Stimulated activated CD8-positive, alpha-beta memory T cell treated with anti-CD3 and anti-CD28 coated beads, Interleukin-12 subunit alpha, Interleukin-12 subunit beta, amount 100 ng/mL, for 4 hours (primary cell): ENCODE results near the gene VOPP1.

Experiments used
- DNase-seq: peaks from one replicate; pipeline ENCODE4 v3.0.0-alpha.2; 2020; ENCODE audit warnings: low read depth

The VOPP1 gene

DNA sequence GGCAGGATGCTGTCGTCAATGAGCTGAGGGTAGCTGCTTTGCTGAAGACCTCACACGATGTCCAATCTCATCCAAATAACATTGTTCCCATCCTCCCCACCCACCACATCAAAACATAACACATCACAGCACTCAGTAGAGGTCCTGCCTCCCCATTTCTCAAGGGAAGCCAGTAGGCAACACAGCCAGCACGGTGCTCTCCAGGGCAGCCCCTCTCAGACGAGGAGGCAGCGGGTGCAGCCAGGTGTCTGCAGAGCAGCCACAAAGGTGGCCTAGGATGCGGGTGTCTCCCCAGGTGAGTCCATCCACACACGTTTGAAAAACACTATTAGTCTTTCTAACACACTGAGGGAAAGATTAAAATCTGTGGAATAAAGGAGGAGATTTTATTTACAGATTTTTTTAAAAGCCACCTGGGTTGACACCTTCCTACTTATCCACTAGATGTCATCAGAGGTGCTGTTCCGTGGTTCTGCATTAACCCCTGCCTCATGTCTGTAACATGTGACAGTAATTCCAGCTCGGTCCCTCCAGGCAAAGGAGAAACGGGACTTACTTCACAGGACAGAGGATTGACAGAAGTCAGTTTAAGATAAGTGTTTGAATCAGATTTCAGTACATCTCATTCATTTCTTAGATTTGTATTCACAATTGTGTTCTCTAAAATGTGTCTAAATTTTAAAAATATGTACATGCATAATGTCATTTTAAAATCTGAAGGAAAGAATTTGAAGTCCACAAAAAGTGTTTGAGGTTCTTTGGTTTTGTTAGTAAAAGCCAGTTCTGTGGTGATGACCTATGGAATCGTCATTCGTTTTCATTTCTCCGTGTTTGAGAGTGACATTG lies 139.1 kb downstream of the VOPP1 start:
- no peak for DNase-seq

DNA sequence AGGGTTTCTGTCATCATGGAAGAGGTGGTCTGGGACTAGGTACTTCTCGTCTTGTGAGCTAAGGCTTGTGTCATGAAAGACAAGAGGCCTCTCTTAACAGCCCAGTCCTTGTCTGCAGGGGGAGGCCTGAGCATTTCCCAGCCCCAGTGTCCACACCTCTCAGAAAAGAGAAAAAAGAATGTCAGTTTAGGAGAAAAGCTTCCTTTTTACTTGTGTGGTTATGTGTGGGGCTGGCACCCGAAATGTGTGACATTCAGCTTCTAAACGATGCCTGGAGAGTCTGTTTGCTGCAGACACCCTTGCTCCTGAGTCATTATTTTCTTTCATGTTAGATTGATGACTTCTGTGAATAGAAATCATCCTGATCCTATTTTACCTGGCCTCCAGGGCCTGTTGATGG lies 139.8 kb downstream of the VOPP1 start:
- DNase-seq = no peak

DNA sequence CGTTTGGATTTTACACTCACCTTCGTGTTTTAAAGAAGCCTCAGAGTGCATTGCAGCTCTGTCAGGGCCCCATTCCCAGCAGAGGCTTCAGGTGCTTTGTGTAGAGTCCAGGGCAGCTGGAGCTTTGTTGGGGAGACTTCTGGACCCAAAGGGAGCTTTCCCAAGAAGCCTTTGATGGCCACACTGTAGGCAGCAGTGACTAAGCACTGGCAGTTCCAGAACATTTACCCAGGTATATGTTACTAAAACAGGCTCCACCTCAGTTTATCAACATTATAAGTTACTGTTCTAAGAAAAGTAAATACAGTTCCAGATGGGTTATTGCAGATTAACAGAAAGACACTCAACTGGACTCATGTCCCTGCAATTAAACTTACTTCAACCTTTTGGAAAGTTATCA lies 140.4 kb downstream of the VOPP1 start:
- DNase-seq = no peak

DNA sequence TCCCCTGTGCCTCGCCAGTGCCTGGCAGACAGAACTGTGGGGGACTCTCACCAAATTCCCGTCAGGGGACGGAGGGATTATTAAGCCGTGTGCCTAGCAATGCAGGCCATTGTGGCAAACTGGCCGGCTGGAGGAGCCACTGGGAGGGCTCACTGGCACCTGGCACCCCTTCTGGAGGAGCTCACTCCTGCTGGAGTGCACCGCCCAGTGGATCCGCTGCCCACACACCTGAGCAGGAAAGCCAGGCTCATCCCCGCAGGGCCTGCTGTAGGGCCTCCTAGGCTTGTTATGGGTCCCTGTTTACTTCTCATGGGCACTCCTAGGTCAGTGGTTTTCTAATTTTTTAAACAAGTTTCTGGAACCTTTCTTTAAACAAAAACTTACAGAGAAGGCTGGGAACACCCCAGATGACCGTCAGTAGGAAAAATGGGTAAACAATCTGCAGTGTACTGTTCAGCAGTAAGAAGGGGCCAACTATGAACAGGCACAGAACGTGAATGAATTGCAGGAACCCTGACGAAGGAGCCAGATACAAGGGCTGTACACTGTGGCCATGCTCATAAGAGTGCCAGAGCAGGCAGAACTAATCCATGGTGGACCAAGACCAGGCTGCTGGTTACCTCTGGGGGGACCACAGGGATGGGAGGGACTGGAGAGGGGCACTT lies 142.3 kb downstream of the VOPP1 start:
- no peak for DNase-seq

DNA sequence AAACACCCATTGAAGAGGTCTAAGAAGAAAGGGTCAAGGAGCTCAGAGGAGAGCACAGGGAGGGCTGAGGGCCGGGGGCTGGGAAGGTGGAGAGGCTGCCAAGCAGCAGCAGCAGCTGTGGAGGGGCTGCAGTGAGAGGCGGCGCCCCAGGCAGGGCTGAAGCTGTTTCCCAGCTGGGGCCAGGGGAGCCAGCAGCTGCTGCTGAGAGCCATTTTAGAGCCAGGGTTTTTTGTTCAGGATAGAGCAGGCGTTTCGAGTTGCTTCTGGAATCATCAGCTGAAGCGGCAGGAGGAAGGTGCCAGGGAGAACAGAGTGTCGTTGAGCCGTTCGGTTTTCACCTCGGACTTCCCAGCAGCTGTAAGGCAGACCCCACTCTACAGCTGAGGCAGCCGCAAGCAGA lies 144.5 kb downstream of the VOPP1 start:
- DNase-seq = no peak

DNA sequence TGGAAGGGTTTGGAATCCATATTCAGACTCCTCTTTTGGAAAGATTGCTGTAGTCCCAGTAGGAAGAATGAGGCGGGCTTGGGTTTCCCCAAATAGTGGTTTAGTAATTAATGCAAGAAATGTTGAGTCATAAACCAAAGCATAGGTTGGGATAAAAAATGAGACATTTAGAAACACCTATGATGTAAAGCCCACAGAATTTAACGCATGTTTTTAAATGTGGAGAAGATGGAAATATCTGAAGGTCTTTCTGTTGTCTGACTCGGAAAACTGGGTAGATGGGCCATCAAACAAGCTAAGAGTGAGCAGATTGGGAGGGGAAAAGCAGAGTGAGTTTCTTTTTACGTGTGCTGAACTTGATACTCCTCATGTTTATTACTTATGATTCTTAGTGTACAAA lies 145.0 kb downstream of the VOPP1 start:
- DNase-seq = no peak

DNA sequence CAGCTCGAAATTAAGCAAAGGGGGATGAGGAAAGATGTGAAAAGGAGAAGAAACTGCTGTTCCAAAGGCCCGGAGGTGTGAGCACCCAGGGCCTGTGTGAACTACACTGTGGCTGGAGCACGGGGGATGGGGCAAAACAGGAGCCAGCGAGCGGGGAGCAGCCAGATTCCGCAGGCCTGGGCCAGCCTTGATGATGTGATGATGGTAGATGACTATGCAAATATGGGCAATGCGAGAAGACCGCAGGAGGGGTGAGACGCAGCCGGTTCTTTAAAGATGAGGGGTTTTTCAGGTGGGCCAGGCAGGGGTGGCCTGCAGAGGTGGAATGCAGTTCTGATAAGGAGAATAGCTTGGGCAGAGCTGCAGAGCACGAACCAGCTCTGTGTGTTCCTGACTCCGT lies 145.6 kb downstream of the VOPP1 start:
- DNase-seq = no peak

DNA sequence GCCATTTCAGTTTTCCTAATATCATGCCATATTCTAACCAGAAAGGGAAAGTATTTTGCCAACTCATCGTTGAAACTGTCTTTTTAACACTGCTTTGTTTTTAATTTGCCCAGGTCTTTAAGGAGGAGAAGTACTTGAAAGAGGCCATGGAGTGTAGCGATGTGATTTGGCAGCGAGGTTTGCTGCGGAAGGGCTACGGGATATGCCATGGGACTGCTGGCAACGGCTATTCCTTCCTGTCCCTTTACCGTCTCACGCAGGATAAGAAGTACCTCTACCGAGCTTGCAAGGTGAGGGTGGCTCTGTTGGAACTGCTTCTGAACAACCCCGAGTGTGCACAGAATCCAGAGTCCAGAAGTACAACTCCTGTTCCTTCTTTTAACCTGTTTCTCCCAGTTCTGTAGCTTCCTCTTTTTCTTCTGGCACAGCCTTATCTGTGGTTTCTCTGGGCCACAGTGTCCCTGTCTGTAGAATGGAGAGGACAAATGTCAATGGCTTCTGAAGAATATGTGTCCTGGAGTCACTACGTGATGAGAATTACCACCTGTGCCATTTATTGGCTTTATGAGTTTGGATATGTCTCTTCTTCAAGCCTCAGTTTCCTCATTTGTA lies 147.1 kb downstream of the VOPP1 start:
- DNase-seq = no peak

DNA sequence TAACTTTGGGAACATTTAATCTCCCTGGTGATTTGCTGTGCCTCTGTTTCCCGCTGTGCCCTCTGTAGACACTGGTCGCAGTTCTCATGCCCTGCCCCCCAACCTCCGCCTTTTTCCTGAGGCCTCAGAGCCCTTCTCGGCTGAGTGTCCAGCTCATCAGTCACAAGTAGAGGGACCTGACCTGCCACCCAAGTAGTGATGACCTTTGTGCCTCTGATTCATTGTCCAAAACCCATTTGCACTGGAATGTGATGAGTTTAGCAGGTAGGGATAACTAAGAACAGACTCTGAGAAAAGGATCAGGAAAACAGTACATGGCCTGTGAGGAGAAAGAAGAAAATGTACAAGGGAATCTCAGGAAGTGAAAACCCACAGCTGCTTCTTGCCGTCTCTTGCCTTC lies 148.4 kb downstream of the VOPP1 start:
- DNase-seq = no peak

DNA sequence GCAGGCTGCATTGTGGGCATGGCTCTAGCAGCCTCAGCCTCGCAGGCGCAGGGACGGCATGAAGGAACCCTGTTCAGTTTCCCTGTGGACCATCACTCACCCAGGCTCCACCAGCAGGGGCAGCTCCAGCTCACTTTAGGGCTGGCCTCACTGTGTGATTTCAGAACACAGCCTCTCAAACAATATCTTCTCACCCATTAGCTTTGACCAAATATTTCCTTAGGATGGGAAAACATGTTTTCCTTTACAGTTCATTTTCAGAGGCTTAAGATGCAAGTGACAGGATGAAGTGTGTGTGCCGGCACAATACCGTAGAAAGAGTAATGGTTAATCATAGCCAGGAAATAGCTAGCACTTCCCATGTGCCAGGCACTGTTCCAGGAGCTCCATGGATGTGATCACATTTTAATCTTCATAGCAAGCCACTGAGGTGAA lies 149.0 kb downstream of the VOPP1 start:
- DNase-seq = no peak
